Measurements from ENCODE around the gene SUMO4. TPM values are rescaled to one million over a fixed set of nuclear protein-coding genes. Genes with fewer than 3 reads are reported as not detected.

The SUMO4 gene
- total RNA-seq, 1 experiment from 2014 or later = 1.8 TPM

DNA sequence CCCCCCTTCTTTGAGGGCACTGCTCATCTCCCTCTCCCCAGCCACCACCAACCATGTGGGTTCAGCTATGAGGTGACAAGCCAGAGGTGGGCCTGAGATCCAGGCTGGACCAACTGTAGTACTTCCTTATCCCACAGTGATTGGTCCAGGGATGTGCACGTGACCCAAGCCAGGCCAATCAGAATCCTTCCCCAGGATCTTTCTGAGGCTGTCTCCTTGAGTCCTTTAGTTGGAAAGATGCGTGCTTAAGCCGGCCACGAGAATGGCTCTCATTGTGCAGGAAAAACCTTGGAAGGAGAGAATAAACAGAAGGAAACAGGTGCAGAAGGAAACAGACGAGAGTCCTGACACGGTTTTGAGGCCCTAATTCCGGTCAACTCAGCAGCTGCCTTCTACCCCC lies 45.5 kb downstream of the SUMO4 start:
- TF ChIP-seq, protein P1, sequence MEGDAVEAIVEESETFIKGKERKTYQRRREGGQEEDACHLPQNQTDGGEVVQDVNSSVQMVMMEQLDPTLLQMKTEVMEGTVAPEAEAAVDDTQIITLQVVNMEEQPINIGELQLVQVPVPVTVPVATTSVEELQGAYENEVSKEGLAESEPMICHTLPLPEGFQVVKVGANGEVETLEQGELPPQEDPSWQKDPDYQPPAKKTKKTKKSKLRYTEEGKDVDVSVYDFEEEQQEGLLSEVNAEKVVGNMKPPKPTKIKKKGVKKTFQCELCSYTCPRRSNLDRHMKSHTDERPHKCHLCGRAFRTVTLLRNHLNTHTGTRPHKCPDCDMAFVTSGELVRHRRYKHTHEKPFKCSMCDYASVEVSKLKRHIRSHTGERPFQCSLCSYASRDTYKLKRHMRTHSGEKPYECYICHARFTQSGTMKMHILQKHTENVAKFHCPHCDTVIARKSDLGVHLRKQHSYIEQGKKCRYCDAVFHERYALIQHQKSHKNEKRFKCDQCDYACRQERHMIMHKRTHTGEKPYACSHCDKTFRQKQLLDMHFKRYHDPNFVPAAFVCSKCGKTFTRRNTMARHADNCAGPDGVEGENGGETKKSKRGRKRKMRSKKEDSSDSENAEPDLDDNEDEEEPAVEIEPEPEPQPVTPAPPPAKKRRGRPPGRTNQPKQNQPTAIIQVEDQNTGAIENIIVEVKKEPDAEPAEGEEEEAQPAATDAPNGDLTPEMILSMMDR (conservative IDR thresholded peaks at IDR 0.05) = no peak
- no peak for TF ChIP-seq EZH2 (IDR thresholded peaks at IDR 0.05; ENCODE audit: low read depth)
- ChIA-PET POLR2A (ENCODE audit: unreplicated experiment) (no interaction called here), CTCF (no interaction called here)
- H3K4me2 ChIP-seq = no peak overlapping the region
- DNase-seq = no peak
- no TSS peak for BruUV-seq (replicated peaks)
- H4K20me1 ChIP-seq (ENCODE audit: insufficient read depth) = no peaks in the 10 kb centered on the region
- no peaks in the 10 kb centered on the region for H3K4me1 ChIP-seq (replicated peaks; ENCODE audit: insufficient read depth)
- no peaks in the 10 kb centered on the region for H3K79me2 ChIP-seq (ENCODE audit: low read depth)
- H3F3A ChIP-seq (ENCODE audit: insufficient read depth, low read depth) = no peaks in the 10 kb centered on the region
- no peaks in the 10 kb centered on the region for H3K27me3 ChIP-seq (ENCODE audit: insufficient read depth, low read depth)
- H3K9me3 ChIP-seq (ENCODE audit: insufficient read depth, low read depth) = no peaks in the 10 kb centered on the region
- no peaks in the 10 kb centered on the region for H3K9me2 ChIP-seq (ENCODE audit: insufficient read depth)
- H3K27ac ChIP-seq = no peak overlapping the region
- H2AFZ ChIP-seq = no peak overlapping the region
- H3K4me3 ChIP-seq = no peak overlapping the region
- intact Hi-C loops (cut with micrococcal nuclease; ENCODE audit: unreplicated experiment) = no loop called here
- no peaks in the 10 kb centered on the region for H3K36me3 ChIP-seq (ENCODE audit: low read depth)

DNA sequence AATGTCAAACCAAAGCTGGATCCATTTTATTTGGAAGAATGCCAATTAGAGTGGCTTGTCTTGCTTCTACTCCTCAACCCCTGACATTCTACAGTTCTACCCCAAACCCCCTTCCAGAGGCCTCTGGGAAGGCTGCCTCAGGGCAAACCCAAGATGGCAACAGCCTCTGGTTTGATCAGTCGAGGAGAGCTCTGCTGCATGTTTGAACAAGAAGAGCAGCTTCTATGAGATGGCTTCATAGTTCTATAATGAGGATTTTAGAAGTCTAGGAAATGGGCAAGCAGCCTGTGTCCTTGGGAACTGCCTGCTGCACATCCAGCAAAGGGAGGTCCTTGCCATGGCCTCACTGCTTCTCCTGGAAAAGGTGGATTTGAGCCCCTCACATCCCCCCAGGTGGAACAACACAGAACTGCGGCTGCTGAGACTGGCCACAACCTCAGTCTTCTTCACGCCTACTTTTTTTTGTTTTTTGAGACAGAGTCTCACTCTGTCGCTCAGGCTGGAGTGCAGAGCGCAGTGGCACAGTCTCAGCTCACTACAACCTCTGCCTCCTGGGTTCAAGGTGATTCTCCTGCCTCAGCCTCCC lies 46.8 kb downstream of the SUMO4 start:
- intact Hi-C loops (cut with micrococcal nuclease; ENCODE audit: unreplicated experiment) = no loop called here
- ChIA-PET CTCF (no interaction called here), POLR2A (ENCODE audit: unreplicated experiment) (no interaction called here)
- Histone ChIP-seq H3K36me3 (ENCODE audit: low read depth) (no peaks in the 10 kb centered on the region), H3K27me3 (ENCODE audit: insufficient read depth, low read depth) (no peaks in the 10 kb centered on the region), H4K20me1 (ENCODE audit: insufficient read depth) (no peaks in the 10 kb centered on the region), H3K9me2 (ENCODE audit: insufficient read depth) (no peaks in the 10 kb centered on the region), H3F3A (ENCODE audit: insufficient read depth, low read depth) (no peaks in the 10 kb centered on the region), H3K4me1 (replicated peaks; ENCODE audit: insufficient read depth) (no peaks in the 10 kb centered on the region), H3K4me3 (no peak overlapping the region), H3K4me2 (no peak overlapping the region), H3K79me2 (ENCODE audit: low read depth) (no peaks in the 10 kb centered on the region), H3K9me3 (ENCODE audit: insufficient read depth, low read depth) (no peaks in the 10 kb centered on the region), H2AFZ (no peak overlapping the region), H3K27ac (no peak overlapping the region)
- DNase-seq = no peak
- BruUV-seq (replicated peaks) = no TSS peak
- TF ChIP-seq, protein P1 (conservative IDR thresholded peaks at IDR 0.05) = no peak
- TF ChIP-seq EZH2 (IDR thresholded peaks at IDR 0.05; ENCODE audit: low read depth) = no peak

DNA sequence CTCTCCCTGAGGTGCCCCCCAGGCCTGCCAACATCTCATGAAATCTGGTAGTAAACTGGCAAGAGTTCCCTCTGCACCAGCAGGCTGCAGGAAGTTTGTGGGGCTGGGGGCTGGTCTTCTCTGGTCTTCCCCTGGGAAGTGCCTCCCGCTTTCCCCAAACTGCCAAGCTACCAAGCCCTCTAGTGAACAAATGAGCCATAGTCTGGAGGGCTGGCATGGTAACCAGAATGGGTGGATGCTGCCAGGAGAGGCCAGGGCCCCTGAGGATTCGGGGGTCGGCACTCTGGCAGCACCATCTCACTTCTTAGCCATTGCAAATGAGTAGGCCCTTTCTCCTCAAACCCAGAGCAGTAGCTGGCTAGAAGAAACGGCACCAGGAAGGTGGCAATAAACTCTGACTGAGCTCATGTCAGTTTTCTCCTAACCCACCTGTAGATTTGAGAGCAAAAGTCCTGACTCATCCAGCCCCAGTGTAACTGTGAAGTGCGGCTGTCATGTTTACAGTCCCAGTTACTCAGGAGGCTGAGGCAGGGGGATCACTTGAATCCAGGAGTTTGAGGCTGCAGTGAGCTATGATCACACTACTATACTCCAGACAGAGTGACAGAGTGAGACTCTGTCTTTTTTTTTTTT lies 48.9 kb downstream of the SUMO4 start:
- Histone ChIP-seq H3K9me3 (ENCODE audit: insufficient read depth, low read depth) (no peaks in the 10 kb centered on the region), H3K4me2 (no peak overlapping the region), H3K27ac (no peak overlapping the region), H2AFZ (no peak overlapping the region), H4K20me1 (ENCODE audit: insufficient read depth) (no peaks in the 10 kb centered on the region), H3K4me3 (no peak overlapping the region), H3K27me3 (ENCODE audit: insufficient read depth, low read depth) (no peaks in the 10 kb centered on the region), H3K36me3 (ENCODE audit: low read depth) (no peaks in the 10 kb centered on the region), H3K4me1 (replicated peaks; ENCODE audit: insufficient read depth) (peaks cover 4% of the 10 kb centered on the region), H3K79me2 (ENCODE audit: low read depth) (no peaks in the 10 kb centered on the region), H3K9me2 (ENCODE audit: insufficient read depth) (no peaks in the 10 kb centered on the region), H3F3A (ENCODE audit: insufficient read depth, low read depth) (peaks cover 2% of the 10 kb centered on the region; the same call in 1 of the 2 replicates)
- CTCF ChIA-PET = no interaction called here
- no peak for DNase-seq
- TF ChIP-seq EZH2 (IDR thresholded peaks at IDR 0.05; ENCODE audit: low read depth) = no peak
- TF ChIP-seq, protein P1 (conservative IDR thresholded peaks at IDR 0.05) = no peak
- POLR2A ChIA-PET (ENCODE audit: unreplicated experiment) = no interaction called here
- intact Hi-C loops (cut with micrococcal nuclease; ENCODE audit: unreplicated experiment) = no loop called here
- BruUV-seq (replicated peaks) = no TSS peak

Data from PC-9 (cell line).